Colonic mucosa (tissue), 4 donors: ENCODE measurements around the gene CBX2. TPM values are rescaled to one million over a fixed set of nuclear protein-coding genes. Genes with fewer than 3 reads are reported as not detected.

Source experiments
- DNase-seq: peaks from one replicate; pipeline ENCODE4 v3.0.0-alpha.2; 2020
- H3K27ac ChIP-seq: fragments of 200-600 bp; one replicate; pipeline ENCODE4 v1.8.0; 2021
- H3K27me3 ChIP-seq: fragments of 200-600 bp; one replicate; pipeline ENCODE4 v1.8.0; 2021
- H3K36me3 ChIP-seq: fragments of 200-600 bp; one replicate; pipeline ENCODE4 v1.8.0; 2021
- H3K4me1 ChIP-seq: fragments of 200-600 bp; one replicate; pipeline ENCODE4 v1.8.0; 2021; ENCODE audit warnings: mild to moderate bottlenecking
- H3K4me3 ChIP-seq: fragments of 200-600 bp; one replicate; pipeline ENCODE4 v1.8.0; 2021
- H3K9ac ChIP-seq, 2 donors: one replicate each; pipeline ENCODE4 v1.7.0; 2013; ENCODE audit warnings: control low read depth in 2 of 2, low read depth in 2 of 2, low read length in 2 of 2
- H3K9me3 ChIP-seq: fragments of 200-600 bp; one replicate; pipeline ENCODE4 v1.8.0; 2021
- intact Hi-C: fragments of 100-400 bp; cut with DNase I; formaldehyde crosslinking; loops from one replicate; pipeline ENCODE4 v1.14.1; 2022
- total RNA-seq, 2 donors: library from RNA; stranded (reverse); fragmentation: NEBNext Ultra II Directional in 1 of 2; extraction: Animal tissue kit (Norgen Biotek cat#: 25700) in 1 of 2; gene quantifications; one replicate each; pipeline ENCODE4 v1.2.1, GENCODE V29; 2021
- TF ChIP-seq, protein P1 (sequence below): fragments of 200-600 bp; IDR thresholded peaks from one replicate; pipeline ENCODE4 v1.8.0; 2022; ENCODE audit warnings: antibody characterized with exemption, mild to moderate bottlenecking
- donor health status: healthy.
- donor health status: DM: no; HTN: no; CAD: no.
- donor health status: DM: no; HTN: no; CAD: no.

The CBX2 gene
- total RNA-seq, 2 donors from 2014 or later, result 2.1 to 4.0 TPM

DNA sequence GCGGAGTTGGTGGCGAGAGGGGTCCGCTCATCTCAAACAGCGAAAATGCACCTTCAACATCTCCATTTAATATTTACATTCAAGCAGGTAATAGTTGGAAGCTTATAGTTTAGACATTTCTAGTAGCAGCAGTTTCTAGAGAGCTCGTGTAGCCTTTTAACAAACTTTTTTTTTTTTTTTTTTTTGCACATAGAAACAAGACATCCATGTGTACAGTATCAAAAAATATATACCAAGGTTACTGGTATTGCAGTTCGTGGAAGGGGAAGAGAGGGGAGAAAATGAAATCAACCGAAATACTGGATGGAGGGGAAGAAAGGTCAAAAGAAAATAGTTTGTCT is 55.1 kb downstream of the CBX2 start:
- Histone ChIP-seq H3K4me3 (no peak overlapping the region), H3K36me3 (no peaks in the 10 kb centered on the region), H3K9ac (no peak overlapping the region), H3K9me3 (no peaks in the 10 kb centered on the region), H3K27ac (no peak overlapping the region), H3K27me3 (no peaks in the 10 kb centered on the region), H3K4me1 (peaks cover 24% of the 10 kb centered on the region)
- DNase-seq, result no peak
- intact Hi-C loops, result no loop called here
- TF ChIP-seq, protein P1, sequence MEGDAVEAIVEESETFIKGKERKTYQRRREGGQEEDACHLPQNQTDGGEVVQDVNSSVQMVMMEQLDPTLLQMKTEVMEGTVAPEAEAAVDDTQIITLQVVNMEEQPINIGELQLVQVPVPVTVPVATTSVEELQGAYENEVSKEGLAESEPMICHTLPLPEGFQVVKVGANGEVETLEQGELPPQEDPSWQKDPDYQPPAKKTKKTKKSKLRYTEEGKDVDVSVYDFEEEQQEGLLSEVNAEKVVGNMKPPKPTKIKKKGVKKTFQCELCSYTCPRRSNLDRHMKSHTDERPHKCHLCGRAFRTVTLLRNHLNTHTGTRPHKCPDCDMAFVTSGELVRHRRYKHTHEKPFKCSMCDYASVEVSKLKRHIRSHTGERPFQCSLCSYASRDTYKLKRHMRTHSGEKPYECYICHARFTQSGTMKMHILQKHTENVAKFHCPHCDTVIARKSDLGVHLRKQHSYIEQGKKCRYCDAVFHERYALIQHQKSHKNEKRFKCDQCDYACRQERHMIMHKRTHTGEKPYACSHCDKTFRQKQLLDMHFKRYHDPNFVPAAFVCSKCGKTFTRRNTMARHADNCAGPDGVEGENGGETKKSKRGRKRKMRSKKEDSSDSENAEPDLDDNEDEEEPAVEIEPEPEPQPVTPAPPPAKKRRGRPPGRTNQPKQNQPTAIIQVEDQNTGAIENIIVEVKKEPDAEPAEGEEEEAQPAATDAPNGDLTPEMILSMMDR, result no peak

DNA sequence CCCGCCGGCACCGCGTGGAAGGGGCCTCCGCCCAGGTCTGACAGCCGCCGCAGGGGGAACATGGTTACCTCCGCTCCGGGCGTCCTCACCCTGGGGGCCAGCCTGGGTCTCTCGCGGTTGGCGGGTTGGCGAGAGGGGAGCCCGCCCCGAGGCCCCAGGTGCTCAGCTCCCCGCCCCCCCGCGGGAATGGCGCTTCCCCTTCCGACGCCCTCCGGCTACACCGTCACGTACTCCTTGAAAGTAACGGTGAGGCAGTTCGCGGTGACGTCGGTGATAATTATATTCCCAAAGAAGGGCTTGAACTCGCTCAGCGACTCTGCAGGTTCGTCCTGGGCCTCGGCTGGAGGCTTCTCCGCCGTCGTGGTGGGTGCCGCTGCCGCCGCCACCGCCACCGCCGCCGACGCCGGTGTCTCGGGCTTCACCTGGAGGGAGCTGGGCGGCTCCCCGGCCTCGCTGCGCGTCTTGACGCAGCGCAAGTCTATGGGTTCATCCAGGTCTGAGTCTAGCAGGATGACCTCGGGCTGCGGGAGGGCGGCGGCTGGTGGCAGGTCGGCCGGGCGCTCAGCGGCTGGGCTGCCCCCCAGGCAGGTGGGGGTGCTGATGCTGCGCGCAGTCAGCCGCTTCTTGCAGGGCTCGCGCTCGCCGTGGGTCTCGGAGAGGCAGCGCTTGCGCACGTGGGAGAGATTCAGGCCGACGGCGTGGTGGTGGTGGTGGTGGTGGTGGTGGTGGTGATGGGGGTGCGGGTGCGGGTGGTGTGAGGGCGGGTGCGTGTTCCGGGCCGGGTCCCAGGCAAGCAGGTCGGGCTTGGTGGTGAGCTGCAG is 56.0 kb downstream of the CBX2 start:
- TF ChIP-seq, protein P1, result no peak
- DNase-seq, result no peak
- intact Hi-C loops, result no loop called here
- no peak overlapping the region for H3K4me3 ChIP-seq
- no peaks in the 10 kb centered on the region for H3K36me3 ChIP-seq
- H3K27ac ChIP-seq, result no peak overlapping the region
- H3K4me1 ChIP-seq, result peaks cover 24% of the 10 kb centered on the region
- H3K9me3 ChIP-seq, result no peaks in the 10 kb centered on the region
- no peaks in the 10 kb centered on the region for H3K27me3 ChIP-seq
- H3K9ac ChIP-seq, result no peak overlapping the region

DNA sequence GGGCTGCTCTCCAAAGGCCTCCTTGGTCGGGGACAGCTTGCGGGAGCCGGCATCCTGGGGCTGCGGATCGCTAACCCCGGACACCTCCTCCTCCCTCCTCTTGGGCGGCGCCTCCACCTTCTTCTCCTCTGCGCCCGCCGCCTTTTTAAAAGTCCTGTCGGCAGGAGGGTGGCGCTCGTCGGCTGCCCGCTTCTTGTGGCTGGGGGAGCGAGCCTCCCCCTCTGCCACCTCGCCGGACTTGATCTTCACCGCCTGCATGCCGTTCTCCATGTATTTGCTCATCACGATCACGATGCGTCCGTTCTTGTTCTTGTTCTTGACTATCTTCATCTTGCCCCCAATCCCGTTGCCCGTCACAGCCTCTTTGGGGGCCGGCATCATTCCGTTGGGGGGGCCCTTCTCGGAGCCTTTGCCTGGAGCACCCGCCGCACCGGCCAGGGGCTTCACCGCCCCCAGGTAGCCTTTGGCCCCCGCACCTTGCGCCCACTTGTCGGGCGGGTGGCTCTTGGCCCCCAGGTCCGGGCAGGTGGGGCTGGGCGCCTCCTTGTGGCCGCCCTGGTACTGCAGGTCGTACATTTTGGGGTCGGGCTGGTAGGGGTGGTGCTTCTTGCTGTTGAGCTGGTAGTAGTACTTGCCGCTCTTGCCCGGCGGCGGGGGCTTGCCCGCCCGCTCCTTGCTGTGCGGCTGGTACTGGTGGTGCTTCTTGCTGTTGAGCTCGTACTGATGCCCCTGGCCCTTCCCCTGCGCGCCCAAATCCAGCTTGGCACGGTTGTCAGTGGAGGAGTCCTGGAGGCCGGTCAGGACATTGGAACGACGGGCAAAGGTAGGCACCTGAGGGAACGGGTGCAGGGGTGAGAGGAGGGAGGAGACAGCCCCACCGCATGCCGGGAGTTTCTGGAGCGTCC is 56.9 kb downstream of the CBX2 start:
- Histone ChIP-seq H3K27ac (no peak overlapping the region), H3K9ac (no peak overlapping the region), H3K9me3 (no peaks in the 10 kb centered on the region), H3K36me3 (no peaks in the 10 kb centered on the region), H3K27me3 (peaks cover under 1% of the 10 kb centered on the region), H3K4me1 (peaks cover 25% of the 10 kb centered on the region), H3K4me3 (no peak overlapping the region)
- DNase-seq, result peak; percentile 31
- TF ChIP-seq, protein P1, result peak; percentile 60
- intact Hi-C loops, result no loop called here

DNA sequence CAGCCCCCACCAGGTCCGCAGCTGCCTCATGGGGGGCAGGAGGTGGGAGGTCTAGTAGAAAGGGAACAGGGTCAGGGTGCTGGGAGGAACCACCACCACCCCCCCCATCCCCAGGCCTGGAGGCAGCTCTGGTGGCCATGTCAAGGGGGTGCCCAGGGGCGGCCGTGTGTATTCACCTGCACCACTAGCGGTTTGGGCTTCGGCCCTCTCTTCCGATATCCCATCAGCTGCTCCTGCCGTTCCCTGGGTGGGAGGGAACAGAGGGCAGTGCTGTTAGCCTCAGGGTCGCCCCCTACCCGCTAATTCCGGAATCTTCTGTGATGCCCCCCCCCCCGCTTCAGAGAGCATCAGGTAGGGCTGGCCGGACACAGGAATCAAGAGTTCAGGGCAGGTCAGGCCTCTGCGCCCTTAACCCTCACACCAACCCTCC is 57.5 kb downstream of the CBX2 start:
- intact Hi-C loops, result no loop called here
- H3K4me3 ChIP-seq, result no peak overlapping the region
- peaks cover 8% of the 10 kb centered on the region for H3K27me3 ChIP-seq
- H3K4me1 ChIP-seq, result peaks cover 32% of the 10 kb centered on the region
- DNase-seq, result peak; percentile 32
- TF ChIP-seq, protein P1, result no peak
- no peaks in the 10 kb centered on the region for H3K9me3 ChIP-seq
- no peak overlapping the region for H3K27ac ChIP-seq
- no peaks in the 10 kb centered on the region for H3K36me3 ChIP-seq
- no peak overlapping the region for H3K9ac ChIP-seq

DNA sequence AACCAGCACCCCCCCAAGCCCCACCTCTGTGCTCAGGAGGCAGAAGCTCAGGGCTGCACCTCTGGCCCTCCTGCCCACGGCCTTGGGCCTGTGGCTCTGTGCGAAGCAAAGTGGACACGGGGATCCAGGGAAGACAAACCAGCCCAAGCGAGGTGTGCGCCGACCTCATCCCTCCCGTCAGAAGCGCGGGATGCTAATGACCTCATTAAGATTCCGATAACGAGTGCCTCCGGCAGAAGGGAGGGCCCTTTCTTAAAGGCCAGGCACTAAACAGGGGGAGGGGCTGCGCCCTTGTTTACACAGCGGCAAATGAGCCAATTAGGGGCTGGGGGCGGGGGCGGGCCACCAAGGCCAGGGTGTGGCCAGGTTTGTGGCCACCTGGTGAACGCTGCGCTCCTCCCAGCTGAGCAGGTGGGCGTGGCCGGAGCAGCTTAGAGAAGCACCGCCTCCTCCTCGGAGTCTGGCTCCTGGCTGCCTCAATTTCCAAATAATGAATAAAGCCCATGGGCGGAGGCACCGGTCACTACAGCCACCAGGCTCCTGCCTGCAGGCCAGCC is 58.1 kb downstream of the CBX2 start:
- H3K9ac ChIP-seq, result peak overlapping the region in 1 of 2 donors; percentile 96
- peaks cover 36% of the 10 kb centered on the region for H3K4me1 ChIP-seq
- peaks cover 13% of the 10 kb centered on the region for H3K27me3 ChIP-seq
- peak; percentile 94 for DNase-seq
- no peaks in the 10 kb centered on the region for H3K9me3 ChIP-seq
- H3K36me3 ChIP-seq, result no peaks in the 10 kb centered on the region
- TF ChIP-seq, protein P1, result no peak
- H3K27ac ChIP-seq, result peak overlapping the region; percentile 96
- intact Hi-C loops, result no loop called here
- peak overlapping the region; percentile 59 for H3K4me3 ChIP-seq
